Nephron progenitor cell (in vitro differentiated cells): ENCODE measurements around the gene UVRAG.

ENCODE experiments used
- DNase-seq: peaks from one replicate; pipeline ENCODE4 v3.0.0; 2021
- H3K27ac Mint-ChIP-seq: 2 replicates; pipeline ENCODE4 v1.8.0; 2021; ENCODE audit warnings: mild to moderate bottlenecking, moderate library complexity, mixed read lengths
- H3K27me3 Mint-ChIP-seq: 2 replicates; pipeline ENCODE4 v1.8.0; 2021; ENCODE audit warnings: mild to moderate bottlenecking, low read depth, mixed read lengths; ENCODE audit not compliant: poor library complexity
- H3K36me3 Mint-ChIP-seq: 2 replicates; pipeline ENCODE4 v1.8.0; 2021; ENCODE audit warnings: low read depth, mixed read lengths
- H3K4me1 Mint-ChIP-seq: 2 replicates; pipeline ENCODE4 v1.8.0; 2021; ENCODE audit warnings: mixed read lengths
- H3K4me3 Mint-ChIP-seq: 2 replicates; pipeline ENCODE4 v1.8.0; 2021; ENCODE audit warnings: mild to moderate bottlenecking, moderate library complexity, mixed read lengths
- H3K9me3 Mint-ChIP-seq: 2 replicates; pipeline ENCODE4 v1.8.0; 2021; ENCODE audit warnings: mild to moderate bottlenecking, moderate library complexity, mixed read lengths
- TF ChIP-seq, protein P1 (sequence below): fragments of 200-600 bp; sonication (generic); IDR thresholded peaks from 2 replicates; pipeline ENCODE4 v1.5.0; 2021; ENCODE audit warnings: antibody characterized with exemption

The UVRAG gene

DNA sequence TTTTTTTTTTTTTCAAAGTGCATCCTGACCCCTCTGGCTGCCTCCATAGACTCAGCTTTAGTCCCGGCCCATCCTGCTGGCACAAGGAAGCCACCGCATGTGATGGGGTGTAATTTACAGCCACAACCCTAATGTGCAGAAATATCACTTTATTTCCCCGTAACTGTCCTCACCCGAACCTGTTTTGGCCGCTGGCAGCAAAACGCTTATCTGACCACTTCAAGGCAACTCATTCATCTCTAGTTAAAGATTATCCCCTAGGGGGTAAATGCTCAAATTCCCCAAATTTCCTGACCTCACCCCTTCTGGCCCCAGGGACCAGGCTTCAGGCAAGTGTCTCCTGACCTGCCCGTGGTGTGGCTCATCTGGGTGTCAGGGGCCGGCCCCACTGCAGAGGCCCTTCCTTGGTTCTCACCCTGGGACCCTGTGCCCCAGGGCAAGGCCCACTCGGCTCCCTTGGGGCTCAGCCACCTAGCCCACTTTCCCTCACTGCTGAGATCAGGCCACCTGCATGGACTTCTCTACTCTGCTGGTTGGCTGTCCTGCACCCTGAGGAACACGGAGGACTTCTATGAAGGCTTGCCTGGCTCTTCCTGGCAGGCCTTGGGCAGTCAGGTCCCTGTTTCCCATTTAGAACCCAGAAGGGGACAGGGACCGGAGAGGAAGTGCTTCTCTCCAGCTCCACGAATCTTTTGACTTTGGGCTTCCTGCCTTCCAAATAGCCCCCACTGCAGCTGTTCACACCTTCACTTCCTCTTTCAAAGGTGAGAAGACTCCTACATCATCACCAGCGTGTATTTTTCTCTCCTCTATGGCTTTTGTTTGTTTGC, 337.9 kb downstream of the UVRAG start:
- no peak for DNase-seq
- H3K27me3 Mint-ChIP-seq: peaks cover 21% of the 10 kb centered on the region
- no peak overlapping the region for H3K27ac Mint-ChIP-seq

DNA sequence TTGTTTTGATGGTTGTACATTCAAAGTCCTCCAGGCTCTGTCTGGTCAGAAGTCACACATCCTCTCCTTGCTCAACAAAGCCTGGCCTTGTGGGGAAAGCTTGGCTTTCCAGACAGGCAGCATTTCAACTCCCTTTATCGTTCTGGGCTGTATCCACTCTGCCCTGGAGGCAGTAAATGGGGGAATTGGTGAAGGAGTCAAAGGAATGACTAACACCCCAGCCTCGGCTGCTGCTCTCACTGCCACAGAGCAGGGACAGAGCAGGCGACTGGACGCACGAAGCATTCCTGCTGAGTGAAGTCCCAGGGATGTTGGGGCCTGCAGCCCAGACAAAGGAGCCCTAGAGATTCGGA, 338.5 kb downstream of the UVRAG start:
- H3K27ac Mint-ChIP-seq: no peak overlapping the region
- peaks cover 23% of the 10 kb centered on the region for H3K27me3 Mint-ChIP-seq
- H3K36me3 Mint-ChIP-seq: no peaks in the 10 kb centered on the region
- H3K9me3 Mint-ChIP-seq: no peaks in the 10 kb centered on the region
- H3K4me3 Mint-ChIP-seq: peak overlapping the region; percentile 3
- no peak for DNase-seq
- TF ChIP-seq, protein P1, sequence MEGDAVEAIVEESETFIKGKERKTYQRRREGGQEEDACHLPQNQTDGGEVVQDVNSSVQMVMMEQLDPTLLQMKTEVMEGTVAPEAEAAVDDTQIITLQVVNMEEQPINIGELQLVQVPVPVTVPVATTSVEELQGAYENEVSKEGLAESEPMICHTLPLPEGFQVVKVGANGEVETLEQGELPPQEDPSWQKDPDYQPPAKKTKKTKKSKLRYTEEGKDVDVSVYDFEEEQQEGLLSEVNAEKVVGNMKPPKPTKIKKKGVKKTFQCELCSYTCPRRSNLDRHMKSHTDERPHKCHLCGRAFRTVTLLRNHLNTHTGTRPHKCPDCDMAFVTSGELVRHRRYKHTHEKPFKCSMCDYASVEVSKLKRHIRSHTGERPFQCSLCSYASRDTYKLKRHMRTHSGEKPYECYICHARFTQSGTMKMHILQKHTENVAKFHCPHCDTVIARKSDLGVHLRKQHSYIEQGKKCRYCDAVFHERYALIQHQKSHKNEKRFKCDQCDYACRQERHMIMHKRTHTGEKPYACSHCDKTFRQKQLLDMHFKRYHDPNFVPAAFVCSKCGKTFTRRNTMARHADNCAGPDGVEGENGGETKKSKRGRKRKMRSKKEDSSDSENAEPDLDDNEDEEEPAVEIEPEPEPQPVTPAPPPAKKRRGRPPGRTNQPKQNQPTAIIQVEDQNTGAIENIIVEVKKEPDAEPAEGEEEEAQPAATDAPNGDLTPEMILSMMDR: no peak
- peaks cover 37% of the 10 kb centered on the region for H3K4me1 Mint-ChIP-seq

More for the DNA sequence above, 337.9 kb downstream of the UVRAG start:
- Mint-ChIP-seq H3K9me3 (no peaks in the 10 kb centered on the region), H3K4me1 (peaks cover 37% of the 10 kb centered on the region), H3K36me3 (no peaks in the 10 kb centered on the region), H3K4me3 (peak overlapping the region; percentile 61)
- TF ChIP-seq, protein P1: no peak

DNA sequence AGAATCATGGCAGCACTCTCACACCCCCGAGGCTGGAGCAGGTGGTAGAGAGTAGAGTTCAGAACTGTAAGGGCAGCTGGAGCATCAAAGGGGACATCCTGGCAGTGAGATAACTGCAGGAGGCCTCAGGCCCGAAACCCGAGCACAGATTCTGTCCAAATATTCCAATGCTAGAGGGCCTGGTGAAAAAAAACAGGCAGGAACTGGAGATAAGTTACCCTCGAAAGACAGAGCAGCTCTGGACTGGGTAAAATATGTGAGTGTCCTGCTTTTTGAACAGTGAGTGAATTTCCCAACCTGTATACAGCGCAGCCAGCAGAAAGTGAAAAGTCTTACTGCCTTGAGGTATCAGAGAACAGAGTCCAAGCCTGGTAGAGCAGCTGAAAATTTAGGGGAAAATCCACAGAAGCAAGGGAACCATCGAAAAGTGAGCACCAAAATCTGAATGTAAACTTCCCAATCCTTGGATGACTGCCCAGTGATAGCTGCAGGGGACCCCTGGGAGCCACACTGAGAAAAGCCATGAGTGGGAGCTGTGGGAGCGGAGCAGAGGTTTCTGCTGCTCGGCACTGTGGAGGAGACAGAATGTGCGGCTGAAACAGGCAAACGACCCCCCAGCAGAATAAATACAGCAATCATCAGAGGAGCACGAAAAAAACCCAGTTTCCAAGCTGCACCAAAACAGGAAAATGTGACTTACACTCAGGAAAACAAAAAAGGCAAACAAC, 340.7 kb downstream of the UVRAG start:
- Mint-ChIP-seq H3K4me3 (no peak overlapping the region), H3K36me3 (no peaks in the 10 kb centered on the region), H3K27me3 (peaks cover 23% of the 10 kb centered on the region), H3K9me3 (no peaks in the 10 kb centered on the region), H3K4me1 (peaks cover 37% of the 10 kb centered on the region), H3K27ac (no peak overlapping the region)
- no peak for DNase-seq
- TF ChIP-seq, protein P1: no peak

DNA sequence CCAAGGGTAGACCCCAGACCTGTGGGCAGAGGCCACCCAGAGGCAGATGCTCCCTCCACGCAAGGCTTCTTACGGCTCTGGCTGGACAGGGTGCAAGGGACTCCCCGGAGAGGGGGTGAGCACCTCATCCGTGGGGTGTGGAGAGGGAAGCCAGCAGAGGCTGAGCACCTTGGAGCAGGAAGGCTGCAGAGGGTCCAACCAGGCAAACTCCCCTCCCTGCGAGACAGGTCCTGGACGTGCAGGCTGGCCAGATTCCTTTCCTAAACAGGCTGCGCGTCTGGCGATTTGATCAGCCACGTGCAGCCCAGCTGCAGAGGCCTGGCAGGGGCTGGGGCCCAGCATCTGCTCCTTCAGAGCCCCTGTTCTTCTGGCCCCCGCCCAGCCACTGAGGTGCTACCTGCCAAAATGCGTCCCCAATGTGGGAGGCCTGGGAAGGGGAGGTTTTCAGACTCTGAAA, 342.0 kb downstream of the UVRAG start:
- H3K27ac Mint-ChIP-seq: no peak overlapping the region
- H3K9me3 Mint-ChIP-seq: no peaks in the 10 kb centered on the region
- H3K4me3 Mint-ChIP-seq: no peak overlapping the region
- TF ChIP-seq, protein P1: no peak
- no peaks in the 10 kb centered on the region for H3K36me3 Mint-ChIP-seq
- no peak for DNase-seq
- H3K27me3 Mint-ChIP-seq: peaks cover 19% of the 10 kb centered on the region
- peaks cover 39% of the 10 kb centered on the region for H3K4me1 Mint-ChIP-seq

DNA sequence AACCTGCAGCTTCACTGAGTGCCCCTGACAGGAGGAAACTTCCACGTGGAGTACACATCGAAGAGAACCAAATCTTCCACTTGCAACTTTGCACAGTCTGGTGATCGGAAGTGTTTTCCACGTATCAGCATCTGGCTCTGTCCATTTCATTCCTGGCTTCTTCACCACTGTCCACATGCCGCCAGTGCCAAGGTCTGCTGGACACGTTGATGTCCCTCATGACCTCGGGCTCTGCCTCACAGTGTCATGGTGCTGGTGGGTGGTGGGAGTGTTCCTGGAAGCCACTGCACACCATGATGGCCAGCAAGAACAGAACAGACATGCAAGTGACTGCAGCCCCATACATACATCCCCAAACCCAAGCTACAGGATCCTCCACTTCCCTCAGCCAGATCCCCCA, 342.9 kb downstream of the UVRAG start:
- H3K36me3 Mint-ChIP-seq: no peaks in the 10 kb centered on the region
- no peak overlapping the region for H3K4me3 Mint-ChIP-seq
- peaks cover 19% of the 10 kb centered on the region for H3K27me3 Mint-ChIP-seq
- H3K27ac Mint-ChIP-seq: no peak overlapping the region
- DNase-seq: no peak
- H3K9me3 Mint-ChIP-seq: no peaks in the 10 kb centered on the region
- TF ChIP-seq, protein P1: no peak
- H3K4me1 Mint-ChIP-seq: peaks cover 38% of the 10 kb centered on the region
